K562 (cell line): ENCODE data around the gene USF2. TPM values are rescaled to one million over a fixed set of nuclear protein-coding genes. Genes with fewer than 3 reads are reported as not detected.
A peak's percentile ranks its signal among the peaks of the same experiment; 100 is the strongest.

Experiments
- ATAC-seq: fragments of 200-7000 bp; cut with Tn5 transposase; 3 replicates; pipeline ENCODE4 v1.9.1; 2020; ENCODE audit warnings: moderate library complexity
- BruUV-seq: library from RNA; stranded (reverse); fragments of 400-500 nt; replicated peaks from 2 replicates; lab custom pipeline; 2021; lab: Mats Ljungman, UMichigan
- CTCF ChIA-PET: fragments of 300-600 bp; formaldehyde crosslinking; extraction: SDS; loops from one replicate; lab custom pipeline; 2021; ENCODE audit warnings: low intra/inter-chr PET ratio; lab: Yijun Ruan, JAX
- POLR2A ChIA-PET: fragments of 300-600, 350-650 bp; sonication (Branson Sonifier 250); formaldehyde crosslinking; extraction: SDS; loops from one replicate; lab custom pipeline; 2021; ENCODE audit warnings: antibody characterized with exemption, inconsistent platforms; lab: Yijun Ruan, JAX
- DNase-seq, 4 experiments: peaks; one replicate each; pipeline versions ENCODE4 v3.0.0 to v3.0.0-alpha.2; 2011 to 2018; ENCODE audit warnings: low spot score in 3 of 4, mixed read lengths in 3 of 4; ENCODE audit errors: extremely low read depth in 1 of 4
- FAIRE-seq: peaks from 2 replicates; lab custom pipeline; 2011; peaks lifted over from hg19 to GRCh38; lab: Jason Lieb, UNC
- H2AFZ ChIP-seq: 2 replicates; pipeline ENCODE4 v1.6.0; 2011; ENCODE audit warnings: low read depth, low read length, control low read depth, inconsistent platforms
- H3K27ac ChIP-seq: fragments of 200-600 bp; 3 replicates; pipeline ENCODE4 v1.8.0; 2011; ENCODE audit warnings: low read depth, mild to moderate bottlenecking, control low read depth, inconsistent platforms, low read length, moderate library complexity, mixed read lengths; ENCODE audit errors: extremely low read depth
- H3K27me3 ChIP-seq, 2 experiments: fragments of 300-600 bp in 1 of 2; 2 replicates in 1 of 2; 3 replicates in 1 of 2; pipeline versions ENCODE4 v1.6.0 to v1.8.0; 2011; ENCODE audit warnings: inconsistent platforms in 2 of 2, low read length in 2 of 2, mild to moderate bottlenecking in 1 of 2, mixed read lengths in 1 of 2, moderate library complexity in 1 of 2; ENCODE audit not compliant: control insufficient read depth in 2 of 2, insufficient read depth in 2 of 2
- H3K36me3 ChIP-seq: fragments of 300-600 bp; 3 replicates; pipeline ENCODE4 v1.8.0; 2011; ENCODE audit warnings: mild to moderate bottlenecking, low read length, inconsistent platforms; ENCODE audit not compliant: control insufficient read depth, insufficient read depth
- H3K4me1 ChIP-seq, 2 experiments: fragments of 200-600 bp in 1 of 2; replicated peaks in 1 of 2; 2 replicates in 1 of 2; 3 replicates in 1 of 2; pipeline versions ENCODE4 v1.5.1 to v1.8.0; 2011; ENCODE audit warnings: inconsistent platforms in 2 of 2, low read length in 2 of 2, mild to moderate bottlenecking in 1 of 2, mixed read lengths in 1 of 2, moderate library complexity in 1 of 2; ENCODE audit not compliant: control insufficient read depth in 2 of 2, insufficient read depth in 2 of 2
- H3K4me2 ChIP-seq: 2 replicates; pipeline ENCODE4 v1.6.1; 2011; ENCODE audit warnings: low read length, control low read depth, inconsistent platforms, mixed read lengths; ENCODE audit not compliant: insufficient read depth
- H3K4me3 ChIP-seq: fragments of 200-600 bp; sonication (generic), shearing (Covaris generic); 2 replicates; pipeline ENCODE4 v1.5.1; 2016; ENCODE audit warnings: control low read depth, inconsistent platforms
- H3K79me2 ChIP-seq: fragments of 200-600 bp; 3 replicates; pipeline ENCODE4 v1.8.0; 2011; ENCODE audit warnings: low read length, inconsistent platforms; ENCODE audit not compliant: control insufficient read depth, insufficient read depth
- H3K9ac ChIP-seq, 2 experiments: 2 replicates each; pipeline versions ENCODE4 v1.6.0 to v1.6.1; 2011; ENCODE audit warnings: low read depth in 2 of 2, low read length in 2 of 2, control low read depth in 1 of 2, inconsistent platforms in 1 of 2, mild to moderate bottlenecking in 1 of 2, mixed read lengths in 1 of 2; ENCODE audit not compliant: insufficient read depth in 1 of 2
- H3K9me1 ChIP-seq: one replicate; pipeline ENCODE4 v1.6.0; 2011; ENCODE audit warnings: inconsistent platforms, mild to moderate bottlenecking, low read length, moderate library complexity; ENCODE audit not compliant: control insufficient read depth, insufficient read depth
- H3K9me3 ChIP-seq: replicated peaks from 2 replicates; pipeline ENCODE4 v1.5.1; 2011; ENCODE audit warnings: low read depth, low read length, inconsistent platforms; ENCODE audit not compliant: control insufficient read depth, insufficient read depth
- H4K20me1 ChIP-seq: replicated peaks from 2 replicates; pipeline ENCODE4 v1.6.1; 2011; ENCODE audit warnings: low read length, inconsistent platforms, mixed read lengths; ENCODE audit not compliant: control insufficient read depth, insufficient read depth
- E2F5 ChIP-seq: sonication (generic); formaldehyde crosslinking; IDR thresholded peaks from 2 replicates; pipeline ENCODE4 v1.8.0; 2022; ENCODE audit warnings: mild to moderate bottlenecking, missing genetic modification reagents
- EGR1 ChIP-seq: fragments of 450-650 bp; conservative IDR thresholded peaks from 2 replicates; pipeline ENCODE4 v1.6.1; 2017; ENCODE audit warnings: mild to moderate bottlenecking
- FOXJ2 ChIP-seq: fragments of 200-800 bp; sonication (Bioruptor generic); IDR thresholded peaks from 2 replicates; pipeline ENCODE4 v1.6.1; 2016; ENCODE audit warnings: missing genetic modification characterization, missing compliant biosample characterization
- HCFC1 ChIP-seq: IDR thresholded peaks from 2 replicates; pipeline ENCODE4 v1.6.1; 2012; ENCODE audit warnings: low read depth, low read length, improper control_type of control experiment
- JUNB ChIP-seq: fragments of 450-650 bp; formaldehyde crosslinking; conservative IDR thresholded peaks from 2 replicates; pipeline ENCODE4 v1.4.0; 2020; ENCODE audit warnings: mild to moderate bottlenecking
- POLR2AphosphoS5 ChIP-seq: IDR thresholded peaks from 2 replicates; pipeline ENCODE4 v1.6.1; 2011; ENCODE audit warnings: mild to moderate bottlenecking, low read depth, low read length, moderate library complexity; ENCODE audit not compliant: control insufficient read depth, insufficient read depth
- PRPF4 ChIP-seq: fragments of 200-400 bp; formaldehyde crosslinking; IDR thresholded peaks from one replicate; pipeline ENCODE4 v1.6.1; 2017; ENCODE audit warnings: low read length, low read depth, mild to moderate bottlenecking; ENCODE audit not compliant: insufficient read depth, poor library complexity, severe bottlenecking
- RUNX1 ChIP-seq: sonication (generic); IDR thresholded peaks from 2 replicates; pipeline ENCODE4 v1.6.1; 2016; ENCODE audit warnings: antibody characterized with exemption, low read depth
- TAF7 ChIP-seq: fragments of 450-650 bp; IDR thresholded peaks from 2 replicates; pipeline ENCODE4 v1.6.1; 2016; ENCODE audit warnings: missing genetic modification characterization, missing compliant biosample characterization
- TBL1XR1 ChIP-seq, 2 experiments: IDR thresholded peaks; 2 replicates each; pipeline ENCODE4 v1.6.1; 2012; ENCODE audit warnings: improper control_type of control experiment in 2 of 2, low read length in 2 of 2, mild to moderate bottlenecking in 1 of 2
- TGIF2 ChIP-seq: sonication (generic); formaldehyde crosslinking; IDR thresholded peaks from 2 replicates; pipeline ENCODE4 v1.8.1; 2022; ENCODE audit warnings: mild to moderate bottlenecking, missing genetic modification reagents, moderate library complexity
- THAP7 ChIP-seq: fragments of 250-450 bp; sonication (Bioruptor Pico); IDR thresholded peaks from 2 replicates; pipeline ENCODE4 v1.5.0; 2021
- ZNF780A ChIP-seq: fragments of 250-450 bp; sonication (Bioruptor Pico); IDR thresholded peaks from 2 replicates; pipeline ENCODE4 v1.5.0; 2021; ENCODE audit warnings: mild to moderate bottlenecking
- WGBS: fragments of 100-300 bp; shearing (Covaris generic); methylation state at CpG from one replicate; pipeline ENCODE4 v1.1.6; 2016; ENCODE audit warnings: low coverage, mixed read lengths; ENCODE audit not compliant: insufficient coverage; ENCODE audit errors: missing lambda C conversion rate; 5-methylcytosine and 5-hydroxymethylcytosine counted together
- in situ Hi-C: fragments of 300-500 bp; cut with MboI; formaldehyde crosslinking; loops from 4 replicates; pipeline ENCODE4 v1.15.0; 2018; ENCODE audit warnings: inconsistent platforms, mixed read lengths
- intact Hi-C: fragments of 100-400 bp; cut with micrococcal nuclease; formaldehyde crosslinking; loops from 2 replicates; pipeline ENCODE4 v1.14.2; 2022
- polyA plus RNA-seq, 8 experiments: library from polyadenylated mRNA; depleted of rRNA in 4 of 8; stranded (reverse) in 5 of 8; unstranded in 3 of 8; fragments of >200 nt; fragmentation: Nextera tagmentation in 2 of 8; fragmentation: Illumina TruSeq in 1 of 8; extraction: Ambion mirVana in 2 of 8; extraction: Trizol in 1 of 8; gene quantifications; 2 replicates each; pipeline versions ENCODE4 v1.2.1 to v1.2.3, GENCODE V29; 2011 to 2014; ENCODE audit warnings: inconsistent platforms in 1 of 8, missing spikeins in 1 of 8
- total RNA-seq, 7 experiments: library from RNA; depleted of rRNA in 6 of 7; stranded (reverse); fragments of >200 nt in 6 of 7; fragmentation: Illumina TruSeq in 2 of 7; extraction: Trizol in 2 of 7; gene quantifications; 2 replicates each; pipeline versions ENCODE4 v1.2.1 to v1.2.3, GENCODE V29; 2011 to 2021; ENCODE audit warnings: low replicate concordance in 1 of 7

USF2 gene
- total and polyA plus RNA-seq, 9 of the 15 experiments (the other 6 are each of a cell fraction or from before 2014, with no cell fraction given) = 0.27 to 93.7 (median 58.4) TPM

GRCh38 chr19:35272954-35273649 lies 4.3 kb downstream of the USF2 start:
- Histone ChIP-seq H3K79me2 (peaks cover 7% of the 10 kb centered on the region; the same call in 2 of the 3 replicates), H3K9ac (0 out of 4 replicates have a peak overlapping the region, but pooled peaks of 1 of the 2 experiments have one; percentile 55), H3K4me3 (no peak overlapping the region), H3K27ac (no peak overlapping the region), H3K9me1 (no peaks in the 10 kb centered on the region), H2AFZ (no peak overlapping the region), H3K36me3 (peaks cover 60% of the 10 kb centered on the region; the same call in 2 of the 3 replicates), H3K9me3 (no peaks in the 10 kb centered on the region), H3K4me2 (no peak overlapping the region), H3K27me3 (no peaks in the 10 kb centered on the region), H4K20me1 (no peaks in the 10 kb centered on the region), H3K4me1 (peaks cover 7 to 32% of the 10 kb centered on the region in 2 experiments)
- CTCF ChIA-PET = no interaction called here
- in situ Hi-C loops = loop anchor here (10.0 kb wide), 2 partner anchors 62 to 192 kb away; no protein-coding TSS in a partner anchor
- BruUV-seq = no TSS peak
- POLR2A ChIA-PET = interaction anchor here (1.4 to 1.5 kb wide), 2 partner anchors 16 to 31 kb away, joined by 3 to 6 read pairs; no protein-coding TSS in a partner anchor
- intact Hi-C loops = no loop called here
- FAIRE-seq = no peak
- ATAC-seq = no peak
- TF ChIP-seq TGIF2 (CRISPR knock-in tag) = no peak
- WGBS = 91% methylated on average over 8 of the region's 10 CpGs
- DNase-seq = no peak

- H3K4me3 ChIP-seq = no peak overlapping the region
- no peak overlapping the region for H3K4me2 ChIP-seq
- H4K20me1 ChIP-seq = no peaks in the 10 kb centered on the region
- no peaks in the 10 kb centered on the region for H3K27me3 ChIP-seq
- DNase-seq = no peak
- ChIA-PET CTCF (no interaction called here), POLR2A (interaction anchor here (0.8 to 1.5 kb wide), 3 partner anchors 9 to 15 kb away, joined by 5 to 6 read pairs (median 5); partner anchors contain the start of gene HAMP)
- H3K9me3 ChIP-seq = no peaks in the 10 kb centered on the region
- H3K4me1 ChIP-seq = peaks cover 7 to 37% of the 10 kb centered on the region in 2 experiments
- no peak overlapping the region for H3K27ac ChIP-seq
- in situ Hi-C loops = loop anchor here (10.0 kb wide), 2 partner anchors 61 to 191 kb away; no protein-coding TSS in a partner anchor
- BruUV-seq = no TSS peak
- intact Hi-C loops = no loop called here
- peaks cover 67% of the 10 kb centered on the region; the same call in 2 of the 3 replicates for H3K36me3 ChIP-seq
- peaks cover 7% of the 10 kb centered on the region; the same call in 2 of the 3 replicates for H3K79me2 ChIP-seq
- H3K9me1 ChIP-seq = no peaks in the 10 kb centered on the region
- FAIRE-seq = no peak
- 68% methylated on average over 14 of the region's 14 CpGs for WGBS
- ATAC-seq = no peak
- H3K9ac ChIP-seq = no peak overlapping the region
- H2AFZ ChIP-seq = no peak overlapping the region
- TF ChIP-seq RUNX1 = no peak
- no peak for TF ChIP-seq TBL1XR1 (IDR thresholded peaks at IDR 0.05; ENCODE audit: low read length in 2 of 2)
- TF ChIP-seq ZNF780A (CRISPR knock-in tag) = no peak
- no peak for TF ChIP-seq PRPF4
- no peak for TF ChIP-seq POLR2AphosphoS5
- TF ChIP-seq E2F5 (CRISPR knock-in tag) = no peak
- no peak for TF ChIP-seq JUNB (CRISPR knock-in tag)
- no peak for TF ChIP-seq HCFC1
- no peak for TF ChIP-seq EGR1
- no peak for TF ChIP-seq TAF7 (tag)
- no peak for TF ChIP-seq FOXJ2 (tag)
- TF ChIP-seq THAP7 (CRISPR knock-in tag) = no peak
These were observed 5.0 kb downstream of the USF2 start for GRCh38 chr19:35273686-35274259.
